ENCODE measurements around the gene TMEM144.

The TMEM144 gene
- 0 to 0.26 reads per million in 2 donors for total RNA-seq

- peak; percentile 8 for DNase-seq
Measured at GRCh38 chr4:158209825-158210807, at the start of gene TMEM144. Gene TMEM144, plus strand, starts transcription at chr4:158210486. Its CDS starts 2,182 bp downstream, at chr4:158212668.

- DNase-seq = no peak
Measured at GRCh38 chr4:158161551-158162354, 48.5 kb upstream of the TMEM144 start.

- no peak for DNase-seq
Measured at GRCh38 chr4:158162631-158163030, 47.7 kb upstream of the TMEM144 start.

- DNase-seq = no peak
Measured at GRCh38 chr4:158163941-158164767, 46.1 kb upstream of the TMEM144 start.

- DNase-seq = no peak
Measured at GRCh38 chr4:158164768-158165213, 45.5 kb upstream of the TMEM144 start.

GRCh38 chr4:158166701-158167100, 43.6 kb upstream of the TMEM144 start:
- DNase-seq = no peak

GRCh38 chr4:158168606-158169005, 41.7 kb upstream of the TMEM144 start:
- DNase-seq = no peak

- DNase-seq = no peak
Measured at GRCh38 chr4:158169506-158169905, 40.8 kb upstream of the TMEM144 start.

GRCh38 chr4:158169931-158170690, 40.2 kb upstream of the TMEM144 start:
- no peak for DNase-seq

GRCh38 chr4:158170691-158171561, 39.4 kb upstream of the TMEM144 start:
- DNase-seq = no peak

GRCh38 chr4:158172261-158173258, 37.7 kb upstream of the TMEM144 start, which contains the start of gene GASK1B:
Gene GASK1B, minus strand, starts transcription at chr4:158173025. Its CDS starts 1,650 bp downstream, at chr4:158171375.
- DNase-seq = no peak

GRCh38 chr4:158176108-158176507, 34.2 kb upstream of the TMEM144 start:
- DNase-seq = no peak

- no peak for DNase-seq
Measured at GRCh38 chr4:158176776-158177175, 33.5 kb upstream of the TMEM144 start.

GRCh38 chr4:158179465-158179864, 30.8 kb upstream of the TMEM144 start:
- DNase-seq = no peak

- no peak for DNase-seq
Measured at GRCh38 chr4:158181906-158182305, 28.4 kb upstream of the TMEM144 start.

- no peak for DNase-seq
Measured at GRCh38 chr4:158182736-158183135, 27.6 kb upstream of the TMEM144 start.

GRCh38 chr4:158186815-158187214, 23.5 kb upstream of the TMEM144 start:
- DNase-seq = no peak

GRCh38 chr4:158189422-158189821, 20.9 kb upstream of the TMEM144 start:
- DNase-seq = no peak

GRCh38 chr4:158190718-158191117, 19.6 kb upstream of the TMEM144 start:
- DNase-seq = no peak
